Activated CD8-positive, alpha-beta memory T cell treated with anti-CD3 and anti-CD28 coated beads for 1 hour (primary cell): ENCODE results near the gene RAET1E.

Source experiments
- DNase-seq, 2 donors: peaks; one replicate each; pipeline ENCODE4 v3.0.0-alpha.2; 2020; ENCODE audit warnings: low read depth in 1 of 2; ENCODE audit errors: extremely low read depth in 1 of 2

RAET1E gene

DNA sequence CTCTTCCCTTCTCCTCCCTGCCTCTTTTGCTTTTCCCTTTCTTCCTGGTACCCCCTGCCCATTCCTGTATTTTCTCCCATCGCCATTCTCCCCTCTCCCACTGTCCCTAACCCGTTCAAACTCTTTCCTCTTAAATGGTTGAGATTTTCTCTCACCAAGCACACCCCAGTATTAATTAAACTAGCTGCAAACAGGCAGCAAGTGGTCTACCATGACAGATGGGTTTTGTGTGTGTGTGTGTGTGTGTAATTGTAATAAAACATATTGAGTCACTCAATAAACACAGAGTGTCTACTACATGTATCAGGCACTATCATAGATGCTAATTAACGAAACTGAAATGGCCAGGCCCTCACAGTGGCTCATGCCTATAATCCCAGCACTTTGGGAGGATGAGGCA, 6.7 kb downstream of the RAET1E start:
- no peak for DNase-seq

GRCh38 chr6:149890629-149891045, 7.3 kb downstream of the RAET1E start:
- DNase-seq: no peak

DNA sequence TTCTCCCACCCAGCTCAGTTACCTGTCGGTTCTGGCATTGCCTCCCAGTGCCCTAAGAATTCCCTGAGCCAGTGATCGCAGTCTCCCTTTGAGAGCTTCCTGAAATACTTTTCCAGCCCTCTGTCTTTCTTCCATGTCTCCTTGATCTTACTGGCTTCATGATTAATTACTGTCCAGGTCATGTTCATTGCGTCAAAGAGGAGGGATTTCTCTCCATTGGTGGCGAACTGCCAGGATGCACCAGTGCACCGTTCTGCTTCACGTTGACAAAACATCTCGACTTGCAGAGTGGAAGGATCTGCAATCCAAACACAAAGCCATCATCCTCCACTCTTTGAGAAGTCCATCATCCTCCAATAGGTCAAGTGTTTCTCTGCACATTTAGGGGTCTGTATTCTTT, 8.6 kb downstream of the RAET1E start:
- DNase-seq: no peak

DNA sequence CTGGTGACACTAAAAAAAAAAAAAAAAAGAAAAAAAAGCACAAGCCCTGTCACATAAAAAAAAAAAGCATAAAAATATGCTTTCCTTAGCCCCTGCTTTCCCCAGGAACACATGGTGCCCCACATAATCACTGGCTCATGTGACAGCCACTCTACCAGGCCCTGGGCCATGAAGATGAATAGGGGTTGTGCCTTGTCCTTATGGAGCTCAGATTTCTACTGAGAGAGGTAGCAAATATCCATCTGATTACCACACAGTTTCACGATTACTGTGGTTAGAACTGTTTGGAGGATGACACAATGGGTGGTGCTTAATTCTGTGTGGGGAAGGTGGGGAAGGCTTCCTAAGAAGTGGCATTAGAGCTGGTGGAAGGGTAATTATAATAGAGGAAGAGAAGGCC, 9.3 kb downstream of the RAET1E start:
- no peak for DNase-seq

DNA sequence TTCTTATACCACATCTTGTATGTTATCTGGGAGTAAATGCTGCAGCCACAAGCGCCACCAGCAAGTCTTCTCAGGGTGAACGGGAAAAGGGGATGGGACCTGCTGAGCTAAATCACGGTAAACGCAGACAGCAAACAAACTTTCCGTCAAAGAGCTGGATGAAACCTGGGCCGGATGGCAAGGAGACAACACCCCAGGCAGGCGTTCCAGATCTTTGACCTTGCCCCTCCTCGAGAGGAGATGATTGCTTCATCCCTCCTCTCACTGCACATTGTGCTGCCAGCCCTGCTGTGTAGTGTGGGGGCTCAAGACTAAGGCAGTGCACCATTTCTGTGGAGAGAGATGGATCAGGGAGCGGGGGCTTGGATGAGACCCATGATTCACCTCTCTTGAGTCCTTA, 9.8 kb downstream of the RAET1E start:
- DNase-seq: no peak

DNA sequence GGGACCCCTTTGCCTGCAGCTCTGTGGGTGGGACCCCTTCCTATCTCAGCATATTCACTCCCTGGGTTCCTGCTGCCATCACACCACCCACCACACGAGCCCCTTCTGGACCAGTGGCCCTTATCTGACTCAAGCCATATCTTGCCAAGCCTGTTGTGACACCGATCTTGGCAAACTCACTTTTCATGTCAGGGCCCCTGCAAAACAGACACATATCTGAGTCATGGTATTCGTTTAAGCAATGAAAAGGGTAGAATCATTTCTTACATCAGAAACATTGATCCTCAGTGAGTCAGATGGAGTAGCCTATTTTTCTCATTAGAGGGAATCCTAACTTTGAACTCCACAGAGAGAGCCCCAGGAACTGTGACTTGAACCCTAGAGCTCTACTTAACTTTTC, 10.6 kb downstream of the RAET1E start:
- DNase-seq: no peak

DNA sequence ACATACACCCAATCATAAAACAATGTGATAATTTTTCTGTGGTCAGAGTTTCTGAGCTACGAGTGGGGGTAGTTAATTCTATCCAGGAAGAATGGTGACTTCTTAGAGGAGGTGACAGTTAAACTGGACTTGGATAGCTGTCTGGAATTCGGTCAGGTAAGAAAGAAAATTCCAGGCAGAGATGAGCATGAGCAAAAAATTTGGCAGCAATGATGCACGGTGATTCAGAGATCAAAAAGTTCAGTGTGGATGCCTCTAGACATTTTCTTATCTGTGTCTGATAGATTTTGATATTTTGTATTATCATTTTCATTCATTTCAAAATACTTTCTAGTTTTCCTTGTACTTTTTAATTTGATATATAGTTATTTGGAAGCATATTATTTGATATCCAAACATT, 12.0 kb downstream of the RAET1E start:
- DNase-seq: no peak

- DNase-seq: no peak
Observed at GRCh38 chr6:149884617-149885016, 13.3 kb downstream of the RAET1E start.

- no peak for DNase-seq
Observed at GRCh38 chr6:149884215-149884614, 13.7 kb downstream of the RAET1E start.

GRCh38 chr6:149881860-149882259, 16.1 kb downstream of the RAET1E start:
- DNase-seq: no peak

DNA sequence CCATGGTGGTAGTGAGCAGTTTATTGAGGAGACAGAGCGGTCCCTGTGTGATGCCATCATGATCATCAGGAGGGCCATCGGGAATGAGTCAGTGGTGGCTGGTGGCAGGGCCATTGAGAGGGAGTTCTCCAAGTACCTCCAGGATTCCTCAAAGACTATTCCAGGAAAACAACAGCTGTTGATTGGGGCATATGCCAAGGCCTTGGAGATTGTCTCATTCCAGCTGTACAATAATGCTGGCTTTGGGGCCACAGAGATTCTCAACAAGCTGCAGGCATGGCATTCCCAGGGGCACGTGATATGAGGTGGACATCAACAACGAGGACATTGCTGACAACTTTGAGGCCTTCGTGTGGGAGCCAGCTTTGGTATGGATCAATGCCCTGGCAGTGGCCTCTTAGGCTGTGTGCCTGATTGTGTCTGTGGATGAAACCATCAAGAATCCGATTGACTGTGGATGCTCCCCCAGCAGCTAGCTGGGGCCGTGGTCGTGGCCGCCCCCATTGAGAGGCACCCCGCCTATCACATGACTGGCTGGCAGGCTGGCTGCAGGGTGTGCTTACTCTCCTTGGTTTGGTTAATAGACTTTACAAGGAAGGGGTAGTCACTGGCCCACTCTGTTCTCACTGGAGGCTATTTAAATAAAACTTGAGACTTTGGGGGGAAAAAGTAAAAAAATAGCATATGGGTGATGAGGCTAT, 16.7 kb downstream of the RAET1E start:
- DNase-seq: no peak

- no peak for DNase-seq
Observed at GRCh38 chr6:149877659-149878058, 20.3 kb downstream of the RAET1E start.

DNA sequence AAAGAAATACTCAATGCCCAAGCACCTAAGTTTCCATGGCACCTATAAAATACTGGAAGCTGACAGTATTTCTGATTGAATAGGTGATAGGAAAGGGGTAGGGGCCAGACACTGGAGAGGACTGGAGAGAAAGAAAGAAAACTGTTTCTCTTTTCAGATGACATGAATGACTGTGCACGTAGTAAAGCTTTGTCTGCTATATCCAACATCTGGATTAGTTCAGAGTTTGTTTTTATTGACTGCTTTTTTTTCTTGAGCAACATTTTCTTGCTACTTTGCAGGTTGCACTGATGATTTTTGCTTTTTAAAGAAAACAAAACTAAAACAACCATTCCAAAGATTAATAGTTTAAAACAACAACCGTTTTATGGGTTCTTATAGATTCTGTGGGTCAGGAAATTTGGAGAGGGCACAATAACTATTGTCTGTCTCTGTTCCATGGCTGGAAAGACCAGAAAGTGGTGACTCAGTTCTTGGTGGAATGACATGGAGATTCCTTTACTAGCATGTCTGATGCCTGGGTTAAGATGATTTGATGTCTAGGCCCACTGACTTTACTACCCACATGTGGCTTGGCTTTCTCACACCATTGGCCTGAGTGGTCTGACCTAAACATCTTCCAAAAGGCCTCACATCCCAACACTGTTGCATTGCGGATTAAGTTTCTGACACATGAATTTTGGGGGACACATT, 21.5 kb downstream of the RAET1E start:
- DNase-seq: no peak

- DNase-seq: no peak
Observed at GRCh38 chr6:149872233-149872632, 25.7 kb downstream of the RAET1E start.

GRCh38 chr6:149871182-149871581, 26.7 kb downstream of the RAET1E start:
- DNase-seq: no peak

DNA sequence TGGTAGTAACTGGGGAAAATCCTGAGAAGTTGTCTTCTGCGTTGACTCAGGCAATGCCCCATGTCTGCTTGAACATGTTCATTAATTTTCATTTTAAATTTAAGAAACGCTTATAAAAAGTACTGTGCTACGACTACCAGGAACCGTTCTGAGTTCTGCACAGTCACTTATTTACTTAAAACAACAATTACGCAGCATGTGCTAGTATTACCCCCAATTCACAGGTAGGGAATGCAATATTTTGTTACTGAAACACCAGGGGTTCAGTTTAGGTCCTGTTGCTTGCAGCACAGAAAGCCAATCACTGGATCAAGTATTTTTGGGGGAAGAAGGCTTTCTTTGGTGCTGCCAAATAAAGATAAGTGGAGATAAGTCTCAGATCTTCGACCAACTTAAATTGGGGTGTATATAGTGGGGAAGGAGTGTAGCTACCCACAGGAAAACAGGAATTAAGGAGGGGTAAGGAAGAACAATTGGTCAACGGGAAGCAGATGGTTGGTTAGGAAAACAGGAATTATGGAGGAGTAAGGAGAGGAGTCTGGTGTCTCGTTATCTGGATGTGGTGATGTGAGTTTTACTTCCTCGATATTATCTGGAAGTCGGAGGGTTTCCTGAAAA, 28.5 kb downstream of the RAET1E start:
- no peak for DNase-seq

DNA sequence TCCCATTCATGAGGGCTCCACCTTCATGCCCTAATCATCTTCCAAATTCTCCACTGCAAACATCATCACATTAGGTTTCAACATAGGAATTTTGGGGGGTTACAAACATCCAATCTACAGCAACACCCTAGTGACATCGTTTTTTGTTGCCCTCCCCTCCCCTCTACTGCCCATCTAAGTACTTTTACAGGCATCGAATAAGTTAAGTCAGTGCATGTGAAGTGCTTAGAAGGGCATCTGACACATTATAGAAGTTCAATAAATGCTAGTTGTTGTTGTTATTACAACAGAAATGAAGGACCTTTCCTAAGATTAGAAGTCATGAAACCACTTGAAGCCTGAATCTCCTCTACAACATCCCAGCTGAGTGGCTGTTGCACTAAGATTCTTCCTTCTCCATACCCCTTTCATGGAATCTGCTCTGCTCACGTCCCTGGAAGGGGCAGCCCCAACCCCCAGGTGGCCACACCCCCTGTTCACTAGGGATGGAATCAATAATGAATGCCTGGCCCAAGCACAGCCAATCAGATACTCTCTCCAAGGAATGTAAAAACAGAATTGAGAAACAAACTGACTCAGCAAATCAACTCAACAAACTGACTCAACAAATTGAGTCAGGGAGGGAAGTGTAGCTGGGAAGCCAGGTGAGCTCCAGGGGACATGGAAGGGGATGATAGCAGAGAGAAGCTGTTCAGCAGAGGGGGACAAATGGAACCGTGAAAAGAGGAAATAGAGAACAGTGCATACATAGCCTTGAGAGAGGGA, 29.9 kb downstream of the RAET1E start:
- no peak for DNase-seq

GRCh38 chr6:149864578-149865535, 33.1 kb downstream of the RAET1E start:
- no peak for DNase-seq

DNA sequence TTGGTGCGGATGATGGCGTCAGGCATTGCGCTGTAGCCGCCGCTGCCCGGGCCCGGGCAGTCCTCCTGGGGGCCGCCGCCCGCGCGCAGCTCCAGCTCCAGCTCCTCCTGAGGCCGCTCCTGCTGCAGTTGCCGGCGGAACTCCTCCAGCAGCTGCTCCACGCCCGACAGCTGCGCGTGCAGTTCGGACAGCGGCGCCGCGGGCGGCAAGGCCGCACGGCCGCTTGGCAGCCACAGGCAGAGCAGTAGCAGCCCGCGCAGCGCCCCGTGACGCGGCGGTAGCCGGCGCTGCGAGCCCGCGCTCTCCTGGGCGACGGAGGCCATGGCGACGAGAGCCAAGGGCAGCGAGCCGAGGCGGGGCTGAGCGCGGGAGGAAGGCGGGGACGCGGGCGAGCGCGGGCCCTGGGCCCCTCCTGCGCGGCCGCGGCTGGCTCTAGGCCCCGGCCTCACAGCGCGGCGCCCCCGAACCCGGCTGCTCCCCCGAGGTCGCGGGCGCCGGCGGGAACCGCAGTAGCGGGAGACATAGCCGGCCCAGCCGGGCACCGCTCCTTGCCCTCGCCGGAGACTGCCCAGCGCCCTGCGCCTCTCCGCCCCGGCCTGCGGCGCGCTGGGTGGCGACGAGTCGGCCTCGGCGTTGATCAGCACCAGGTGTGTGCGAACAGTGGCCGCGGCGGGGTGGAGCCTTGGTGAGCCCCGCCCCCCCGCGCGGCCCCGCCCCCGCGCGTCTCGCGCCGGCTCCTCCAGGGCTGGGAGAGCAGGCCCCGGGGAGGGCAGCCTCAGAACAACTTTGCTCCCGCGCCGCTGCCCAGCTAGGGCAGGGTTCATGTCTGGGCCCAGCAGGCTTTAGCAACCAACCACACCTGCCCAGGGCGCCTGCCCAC, 34.0 kb downstream of the RAET1E start, which contains the start of gene LRP11:
Gene LRP11 (minus strand): TSS at position 662 of the 880 bp plus-strand sequence. CDS start 339 bp downstream, at position 323.
- DNase-seq: peak; percentile 26 to 70
